Astrocyte of the cerebellum (primary cell): Measurements from ENCODE around the gene KCNIP1.

Experiments
- DNase-seq: peaks from one replicate; pipeline ENCODE4 v3.0.0-alpha.2; 2011; ENCODE audit warnings: low read depth
- H3K4me3 ChIP-seq: 2 replicates; pipeline ENCODE4 v1.5.1; 2011; ENCODE audit warnings: mild to moderate bottlenecking, low read depth, low read length, moderate library complexity
- in situ Hi-C: cut with HindIII; loops from 2 replicates; pipeline ENCODE4 v1.10.0; 2017; ENCODE audit warnings: low sequenced_read_pairs
- TF ChIP-seq, protein P1 (sequence below): IDR thresholded peaks from 2 replicates; pipeline ENCODE4 v1.5.1; 2012; ENCODE audit warnings: low read length, low read depth, moderate library complexity, mild to moderate bottlenecking; ENCODE audit errors: missing control alignments

KCNIP1 gene

GRCh38 chr5:170519549-170519948 lies 15.7 kb downstream of the KCNIP1 start:
- DNase-seq: no peak
- TF ChIP-seq, protein P1, sequence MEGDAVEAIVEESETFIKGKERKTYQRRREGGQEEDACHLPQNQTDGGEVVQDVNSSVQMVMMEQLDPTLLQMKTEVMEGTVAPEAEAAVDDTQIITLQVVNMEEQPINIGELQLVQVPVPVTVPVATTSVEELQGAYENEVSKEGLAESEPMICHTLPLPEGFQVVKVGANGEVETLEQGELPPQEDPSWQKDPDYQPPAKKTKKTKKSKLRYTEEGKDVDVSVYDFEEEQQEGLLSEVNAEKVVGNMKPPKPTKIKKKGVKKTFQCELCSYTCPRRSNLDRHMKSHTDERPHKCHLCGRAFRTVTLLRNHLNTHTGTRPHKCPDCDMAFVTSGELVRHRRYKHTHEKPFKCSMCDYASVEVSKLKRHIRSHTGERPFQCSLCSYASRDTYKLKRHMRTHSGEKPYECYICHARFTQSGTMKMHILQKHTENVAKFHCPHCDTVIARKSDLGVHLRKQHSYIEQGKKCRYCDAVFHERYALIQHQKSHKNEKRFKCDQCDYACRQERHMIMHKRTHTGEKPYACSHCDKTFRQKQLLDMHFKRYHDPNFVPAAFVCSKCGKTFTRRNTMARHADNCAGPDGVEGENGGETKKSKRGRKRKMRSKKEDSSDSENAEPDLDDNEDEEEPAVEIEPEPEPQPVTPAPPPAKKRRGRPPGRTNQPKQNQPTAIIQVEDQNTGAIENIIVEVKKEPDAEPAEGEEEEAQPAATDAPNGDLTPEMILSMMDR: no peak
- in situ Hi-C loops: no loop called here
- no peak overlapping the region for H3K4me3 ChIP-seq

DNA sequence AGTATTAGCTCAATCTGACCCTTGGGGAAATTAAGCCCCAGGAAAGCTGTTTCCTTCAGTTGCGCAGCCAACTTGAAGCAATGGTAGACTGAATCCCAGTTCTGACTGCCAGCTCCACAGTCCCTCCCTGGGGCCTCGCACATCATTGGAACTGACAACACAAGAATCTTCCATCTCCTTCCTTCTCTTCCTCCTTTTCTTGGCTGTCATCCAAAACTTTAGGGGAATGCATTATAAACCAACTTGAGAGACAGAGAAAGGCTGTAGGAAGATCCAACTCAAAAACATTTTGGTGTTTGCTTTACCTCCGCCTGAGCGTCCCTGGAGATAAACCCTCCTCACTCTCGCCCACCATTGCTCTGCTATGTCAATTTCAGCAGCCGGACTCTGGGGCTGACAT lies 16.6 kb downstream of the KCNIP1 start:
- DNase-seq: no peak
- in situ Hi-C loops: no loop called here
- TF ChIP-seq, protein P1: no peak
- no peak overlapping the region for H3K4me3 ChIP-seq

GRCh38 chr5:170522211-170523141 lies 18.7 kb downstream of the KCNIP1 start:
- in situ Hi-C loops: no loop called here
- TF ChIP-seq, protein P1: no peak
- DNase-seq: peak; percentile 60
- H3K4me3 ChIP-seq: no peak overlapping the region

- peak; percentile 47 for DNase-seq
Observed at GRCh38 chr5:170523142-170523551, 19.3 kb downstream of the KCNIP1 start.

DNA sequence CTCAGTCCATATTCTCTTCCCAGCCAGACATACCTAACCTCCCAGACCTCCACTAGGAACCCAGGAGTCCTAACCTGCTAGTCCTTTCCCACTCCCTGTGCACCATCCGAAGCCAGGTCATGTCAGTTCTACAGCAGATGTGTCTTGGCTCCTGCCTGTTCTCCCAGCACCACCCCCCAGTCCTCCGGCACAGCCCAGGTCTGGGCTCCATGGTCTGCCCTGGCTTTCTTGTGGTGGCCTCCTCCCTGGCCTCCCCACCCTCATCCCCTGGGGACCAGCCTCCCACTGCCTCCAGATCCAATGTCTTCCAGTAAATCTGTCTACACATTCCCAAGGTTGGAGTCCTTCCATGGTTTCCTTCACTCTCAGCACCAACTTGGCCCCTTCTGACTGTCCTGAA lies 20.0 kb downstream of the KCNIP1 start:
- TF ChIP-seq, protein P1: no peak
- no peak overlapping the region for H3K4me3 ChIP-seq
- in situ Hi-C loops: no loop called here
- DNase-seq: no peak

More at GRCh38 chr5:170523142-170523551, 19.3 kb downstream of the KCNIP1 start:
- in situ Hi-C loops: no loop called here
- H3K4me3 ChIP-seq: no peak overlapping the region
- TF ChIP-seq, protein P1: no peak

GRCh38 chr5:170524576-170524975 lies 20.8 kb downstream of the KCNIP1 start:
- TF ChIP-seq, protein P1: no peak
- H3K4me3 ChIP-seq: no peak overlapping the region
- no peak for DNase-seq
- in situ Hi-C loops: no loop called here
